GM19397 (cell line): ENCODE data around the gene MEX3C.

Source experiments
- ATAC-seq: cut with Tn5 transposase; IDR thresholded peaks from one replicate; pipeline ENCODE4 v1.9.1; 2021; ENCODE audit warnings: mild to moderate bottlenecking, moderate library complexity; ENCODE audit not compliant: unreplicated experiment

MEX3C gene

GRCh38 chr18:51192026-51192425, 5.5 kb downstream of the MEX3C start:
- no peak for ATAC-seq

- no peak for ATAC-seq
Measured at GRCh38 chr18:51191128-51191717, 6.3 kb downstream of the MEX3C start.

DNA sequence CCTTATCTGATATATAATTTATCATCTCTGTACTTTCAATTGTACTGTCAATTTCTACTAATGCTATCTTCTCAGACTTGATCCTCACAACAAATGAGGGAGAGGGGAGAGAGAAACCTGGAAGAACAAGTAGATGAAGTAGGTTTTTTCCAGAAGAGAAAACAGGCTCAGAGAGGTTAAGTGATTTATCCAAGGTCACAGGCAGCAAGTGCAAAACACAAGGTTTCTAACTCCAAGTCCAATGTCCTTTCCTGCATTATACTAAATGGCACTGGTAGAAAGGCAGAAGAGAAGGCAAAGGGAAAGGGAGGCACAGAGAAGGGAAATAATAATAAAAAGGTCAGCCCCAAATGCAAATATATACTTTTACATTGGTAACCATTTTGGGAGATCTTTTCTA, 7.5 kb downstream of the MEX3C start:
- no peak for ATAC-seq

- ATAC-seq, result peak; percentile 57
Measured at GRCh38 chr18:51188024-51188701, 9.3 kb downstream of the MEX3C start.

DNA sequence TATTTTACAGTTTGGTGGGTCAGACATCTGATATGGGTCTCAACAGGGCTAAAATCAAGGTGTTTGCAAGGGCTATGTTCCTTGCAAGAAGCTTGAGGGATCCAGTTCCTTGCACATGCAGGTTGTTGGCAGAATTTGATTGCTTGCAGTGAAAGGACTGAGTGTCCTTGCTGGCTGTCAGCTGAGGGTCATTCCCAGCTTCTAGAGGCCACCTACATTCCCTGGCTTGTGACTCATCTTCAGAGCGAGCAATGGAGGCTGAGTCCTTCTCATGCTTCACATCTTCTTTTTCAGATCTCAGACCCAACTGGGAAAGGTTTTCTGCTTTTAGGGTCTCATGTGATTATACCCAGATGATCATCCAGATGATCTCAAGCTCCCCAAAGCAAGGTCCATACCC, 12.4 kb downstream of the MEX3C start:
- ATAC-seq, result no peak

DNA sequence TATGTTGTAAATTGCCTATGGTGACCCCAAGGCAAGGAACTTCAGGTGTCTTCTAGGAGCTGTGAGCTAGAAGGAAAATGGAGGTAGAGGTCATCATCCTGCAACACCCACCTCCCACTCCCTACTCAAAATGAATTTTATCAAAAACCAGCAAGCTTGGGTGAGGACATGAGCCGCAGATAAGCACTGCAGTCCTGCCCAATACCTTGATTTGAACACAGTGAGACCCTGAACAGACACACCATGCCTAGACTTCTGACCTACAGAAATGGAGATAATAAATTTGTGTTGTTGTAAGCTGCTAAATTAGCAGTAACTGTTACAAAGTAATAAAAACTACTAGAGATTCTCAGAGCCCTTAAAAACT, 13.4 kb downstream of the MEX3C start:
- no peak for ATAC-seq

DNA sequence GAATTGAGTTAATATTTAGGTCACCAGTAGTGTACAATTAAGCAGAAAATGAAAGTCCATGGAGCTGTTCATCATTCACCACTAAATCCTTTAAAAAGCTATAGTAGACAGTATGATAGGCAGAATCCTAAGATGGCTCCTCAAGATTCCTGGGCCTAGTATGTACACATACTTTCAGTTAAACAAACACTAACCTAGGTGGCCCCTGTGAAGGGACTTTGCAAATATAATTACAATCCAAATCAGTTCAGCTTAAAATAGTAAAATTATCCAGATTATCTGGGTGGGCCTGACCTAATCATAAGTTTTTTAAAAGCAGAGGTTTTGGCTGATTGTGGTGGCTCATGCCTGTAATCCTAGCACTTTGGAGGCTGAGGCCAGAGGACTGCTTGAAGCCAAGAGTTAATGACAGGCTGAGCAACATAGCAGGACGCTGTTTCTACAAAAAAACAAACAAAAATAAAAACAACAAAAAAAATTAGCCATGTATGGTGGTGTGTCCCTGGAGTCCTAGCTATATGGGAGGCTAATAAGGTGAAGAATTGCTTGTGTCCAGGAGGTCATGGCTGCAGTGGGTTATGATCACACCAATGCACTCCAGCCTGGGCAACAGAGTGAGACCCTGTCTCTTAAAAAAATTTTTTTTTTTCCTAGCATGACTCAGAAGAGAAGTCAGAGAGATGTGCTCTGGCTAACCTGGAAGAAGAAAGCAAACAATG, 13.9 kb downstream of the MEX3C start:
- ATAC-seq, result no peak

DNA sequence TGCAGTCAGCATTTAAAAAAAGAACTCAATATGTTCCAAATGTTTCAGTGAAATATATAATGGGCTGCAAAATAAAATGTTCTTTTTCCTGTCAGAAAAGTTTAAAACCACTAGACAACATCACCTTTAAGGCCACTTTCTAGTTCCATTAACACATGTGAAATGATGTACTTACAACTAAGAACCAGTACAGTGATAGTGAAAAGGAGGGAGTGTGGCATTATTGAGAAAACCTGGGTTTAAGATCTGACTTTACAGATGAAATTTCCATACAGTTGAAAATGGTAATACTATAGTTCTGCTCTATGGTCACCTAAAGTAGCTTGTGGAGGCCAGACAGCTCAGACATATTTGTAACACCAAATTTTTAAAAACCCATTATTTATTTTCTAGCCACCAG, 14.7 kb downstream of the MEX3C start:
- ATAC-seq, result no peak

- ATAC-seq, result no peak
Measured at GRCh38 chr18:51171625-51172259, 25.7 kb downstream of the MEX3C start.

GRCh38 chr18:51171223-51171622, 26.3 kb downstream of the MEX3C start:
- ATAC-seq, result no peak

DNA sequence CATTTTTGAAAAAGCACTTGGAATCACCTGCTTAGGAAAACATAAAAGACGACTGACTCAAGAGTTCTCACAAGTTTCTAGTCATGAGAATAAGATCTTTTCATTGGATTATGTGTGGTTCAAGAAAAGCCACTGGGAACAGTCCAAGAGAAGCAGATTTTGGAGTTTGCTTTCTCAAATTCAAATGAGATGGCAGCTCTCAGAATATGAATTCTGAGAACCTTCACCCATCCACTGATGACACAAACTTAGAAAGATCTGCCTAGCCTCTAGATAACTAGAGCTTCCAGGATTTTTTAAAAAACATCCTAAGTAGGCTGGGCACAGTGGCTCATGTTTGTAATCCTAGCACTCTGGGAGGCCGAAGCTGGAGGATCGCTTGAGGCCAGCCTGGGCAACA, 26.8 kb downstream of the MEX3C start:
- ATAC-seq, result no peak

- no peak for ATAC-seq
Measured at GRCh38 chr18:51169731-51170130, 27.8 kb downstream of the MEX3C start.

GRCh38 chr18:51168960-51169662, 28.4 kb downstream of the MEX3C start:
- ATAC-seq, result no peak

- no peak for ATAC-seq
Measured at GRCh38 chr18:51168026-51168742, 29.3 kb downstream of the MEX3C start.

- ATAC-seq, result no peak
Measured at GRCh38 chr18:51165296-51165695, 32.2 kb downstream of the MEX3C start.

DNA sequence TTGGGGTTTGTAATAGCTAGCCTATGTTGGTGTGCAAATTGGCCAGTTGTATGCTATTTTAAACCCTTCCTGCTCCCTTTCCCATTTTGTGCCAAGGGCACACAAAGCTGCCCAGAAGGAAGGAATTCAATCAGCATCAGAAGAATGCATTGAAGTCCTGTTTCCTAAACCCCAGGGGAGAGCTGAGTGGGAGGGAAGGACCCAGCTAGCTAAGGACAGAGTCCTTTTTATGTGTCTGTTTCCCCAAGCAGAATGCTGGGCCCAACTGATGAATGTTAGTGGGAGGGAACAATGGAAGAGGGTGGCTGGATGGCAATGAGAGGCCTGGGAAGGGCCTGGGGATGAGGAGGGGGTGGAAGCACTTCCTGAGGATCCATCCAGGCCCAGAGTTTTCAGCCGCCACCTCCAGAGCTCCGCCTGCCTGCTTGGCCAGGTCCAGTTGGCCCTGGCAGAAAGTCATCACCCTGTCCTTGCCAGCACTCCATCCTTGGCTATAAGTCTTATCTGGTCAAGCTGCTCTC, 32.7 kb downstream of the MEX3C start:
- ATAC-seq, result no peak

DNA sequence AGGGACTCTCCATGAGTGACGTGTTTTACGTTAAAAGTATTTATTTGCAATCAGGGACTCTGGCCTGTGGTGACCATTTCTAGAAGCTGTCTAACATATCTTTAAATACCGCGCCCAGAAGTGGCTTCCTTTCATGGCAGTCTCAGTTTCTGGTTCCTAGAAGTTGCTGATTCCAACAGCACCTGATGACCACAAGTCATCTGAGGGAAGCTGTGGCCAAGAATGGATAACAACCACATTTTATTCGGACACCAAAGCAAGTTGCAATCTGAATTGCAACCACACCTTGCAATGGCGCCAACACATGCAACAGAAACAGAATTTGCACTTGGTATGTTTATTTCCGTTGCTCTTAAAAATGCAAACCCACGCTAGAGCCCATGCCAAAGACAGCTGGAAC, 33.1 kb downstream of the MEX3C start:
- no peak for ATAC-seq

DNA sequence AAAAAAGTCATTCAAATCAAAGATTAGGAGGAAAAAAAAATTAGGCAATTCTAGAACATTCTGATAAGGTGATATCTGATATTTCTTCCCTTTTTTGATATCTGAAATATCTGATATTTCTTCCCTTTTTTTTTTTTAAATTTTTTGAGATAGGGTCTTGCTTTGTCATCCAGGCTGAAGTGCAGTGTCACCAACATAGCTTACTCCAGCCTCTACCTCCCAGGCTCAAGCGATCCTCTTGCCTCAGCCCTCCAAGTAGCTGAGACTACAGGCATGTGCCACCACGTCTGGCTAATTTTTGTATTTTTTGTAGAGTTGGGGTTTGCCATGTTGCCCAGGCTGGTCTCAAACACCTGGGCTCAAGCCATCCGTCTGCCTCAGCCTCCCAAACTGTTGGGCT, 33.9 kb downstream of the MEX3C start:
- ATAC-seq, result no peak

- no peak for ATAC-seq
Measured at GRCh38 chr18:51162617-51163016, 34.9 kb downstream of the MEX3C start.

DNA sequence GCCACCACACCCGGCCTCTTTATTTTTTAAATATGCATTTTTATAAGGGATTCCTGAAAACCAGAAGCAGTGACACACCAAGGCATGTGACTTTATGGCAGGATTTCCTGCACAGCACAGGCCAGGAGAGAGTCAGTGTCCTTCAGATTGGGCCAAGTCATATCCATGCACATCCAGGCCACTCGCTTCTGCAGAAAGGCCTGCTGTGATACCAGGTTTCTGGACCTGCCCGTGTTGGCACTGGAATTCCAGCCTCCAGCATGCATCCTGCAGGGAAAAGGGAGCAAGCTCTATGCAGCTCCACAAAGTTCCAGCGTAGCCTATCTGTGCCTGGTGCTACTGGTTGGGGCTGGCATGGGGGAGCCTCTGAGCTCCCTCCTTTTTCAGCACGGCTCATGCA, 36.8 kb downstream of the MEX3C start:
- ATAC-seq, result no peak
